ENCODE results near the gene MYO10.

- TF ChIP-seq CTCF (IDR thresholded peaks at IDR 0.05; ENCODE audit: borderline replicate concordance, extremely low read depth, low read length, poor library complexity, severe bottlenecking) (no peak), EZH2 (IDR thresholded peaks at IDR 0.05; ENCODE audit: borderline replicate concordance, low read depth, low read length, severe bottlenecking) (no peak)
Observed at GRCh38 chr5:16953729-16954128, 17.6 kb upstream of the MYO10 start.
